ENCODE data around the gene ABHD6.

DNA sequence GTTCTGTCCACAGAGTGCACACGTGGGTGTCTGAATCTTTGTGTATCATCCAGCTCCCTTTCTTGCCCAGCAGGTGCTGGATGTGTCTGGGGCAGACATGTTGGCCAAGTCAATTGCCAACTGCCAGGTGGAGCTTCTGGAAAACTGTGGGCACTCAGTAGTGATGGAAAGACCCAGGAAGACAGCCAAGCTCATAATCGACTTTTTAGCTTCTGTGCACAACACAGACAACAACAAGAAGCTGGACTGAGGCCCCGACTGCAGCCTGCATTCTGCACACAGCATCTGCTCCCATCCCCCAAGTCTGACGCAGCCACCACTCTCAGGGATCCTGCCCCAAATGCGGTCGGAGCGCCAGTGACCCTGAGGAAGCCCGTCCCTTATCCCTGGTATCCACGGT lies 55.9 kb downstream of the ABHD6 start:
- TF ChIP-seq, protein P1, sequence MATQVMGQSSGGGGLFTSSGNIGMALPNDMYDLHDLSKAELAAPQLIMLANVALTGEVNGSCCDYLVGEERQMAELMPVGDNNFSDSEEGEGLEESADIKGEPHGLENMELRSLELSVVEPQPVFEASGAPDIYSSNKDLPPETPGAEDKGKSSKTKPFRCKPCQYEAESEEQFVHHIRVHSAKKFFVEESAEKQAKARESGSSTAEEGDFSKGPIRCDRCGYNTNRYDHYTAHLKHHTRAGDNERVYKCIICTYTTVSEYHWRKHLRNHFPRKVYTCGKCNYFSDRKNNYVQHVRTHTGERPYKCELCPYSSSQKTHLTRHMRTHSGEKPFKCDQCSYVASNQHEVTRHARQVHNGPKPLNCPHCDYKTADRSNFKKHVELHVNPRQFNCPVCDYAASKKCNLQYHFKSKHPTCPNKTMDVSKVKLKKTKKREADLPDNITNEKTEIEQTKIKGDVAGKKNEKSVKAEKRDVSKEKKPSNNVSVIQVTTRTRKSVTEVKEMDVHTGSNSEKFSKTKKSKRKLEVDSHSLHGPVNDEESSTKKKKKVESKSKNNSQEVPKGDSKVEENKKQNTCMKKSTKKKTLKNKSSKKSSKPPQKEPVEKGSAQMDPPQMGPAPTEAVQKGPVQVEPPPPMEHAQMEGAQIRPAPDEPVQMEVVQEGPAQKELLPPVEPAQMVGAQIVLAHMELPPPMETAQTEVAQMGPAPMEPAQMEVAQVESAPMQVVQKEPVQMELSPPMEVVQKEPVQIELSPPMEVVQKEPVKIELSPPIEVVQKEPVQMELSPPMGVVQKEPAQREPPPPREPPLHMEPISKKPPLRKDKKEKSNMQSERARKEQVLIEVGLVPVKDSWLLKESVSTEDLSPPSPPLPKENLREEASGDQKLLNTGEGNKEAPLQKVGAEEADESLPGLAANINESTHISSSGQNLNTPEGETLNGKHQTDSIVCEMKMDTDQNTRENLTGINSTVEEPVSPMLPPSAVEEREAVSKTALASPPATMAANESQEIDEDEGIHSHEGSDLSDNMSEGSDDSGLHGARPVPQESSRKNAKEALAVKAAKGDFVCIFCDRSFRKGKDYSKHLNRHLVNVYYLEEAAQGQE (IDR thresholded peaks at IDR 0.05; ENCODE audit: low read depth), result no peak
- no peak for TF ChIP-seq CREB1 (IDR thresholded peaks at IDR 0.05; ENCODE audit: low read depth)
- no peak for TF ChIP-seq TCF12 (IDR thresholded peaks at IDR 0.05; ENCODE audit: low read depth)
- TF ChIP-seq EGR1 (IDR thresholded peaks at IDR 0.05), result no peak
- TF ChIP-seq, protein P2, sequence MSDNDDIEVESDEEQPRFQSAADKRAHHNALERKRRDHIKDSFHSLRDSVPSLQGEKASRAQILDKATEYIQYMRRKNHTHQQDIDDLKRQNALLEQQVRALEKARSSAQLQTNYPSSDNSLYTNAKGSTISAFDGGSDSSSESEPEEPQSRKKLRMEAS (IDR thresholded peaks at IDR 0.05), result no peak
- no peak for TF ChIP-seq ZBTB7A (IDR thresholded peaks at IDR 0.05; ENCODE audit: low read depth)
- no peak for TF ChIP-seq YY1 (IDR thresholded peaks at IDR 0.05; ENCODE audit: low read depth)
- no peak for TF ChIP-seq TAF1 (IDR thresholded peaks at IDR 0.05; ENCODE audit: low read depth)
- no peak for TF ChIP-seq CEBPB (IDR thresholded peaks at IDR 0.05)
